WTC11 (cell line): ENCODE data around the gene CACNA1C. TPM values are rescaled to one million over a fixed set of nuclear protein-coding genes. Genes with fewer than 3 reads are reported as not detected.

Experiments used
- ATAC-seq: fragments of 200-7000 bp; cut with Tn5 transposase; 2 replicates; pipeline ENCODE4 v1.10.0; 2021; ENCODE audit warnings: mild to moderate bottlenecking, moderate library complexity
- CTCF ChIA-PET: fragments of 300-600 bp; sonication (Branson Sonifier 250); formaldehyde crosslinking; loops from one replicate; lab custom pipeline; 2021; ENCODE audit warnings: antibody characterized with exemption; lab: Charles Lee
- POLR2A ChIA-PET: fragments of 350-600 bp; sonication (Branson Sonifier 250); formaldehyde crosslinking; loops from one replicate; lab custom pipeline; 2021; ENCODE audit warnings: antibody characterized with exemption; lab: Charles Lee
- DNase-seq: peaks from one replicate; pipeline ENCODE4 v3.0.0; 2021; ENCODE audit warnings: low spot score
- H3K27ac Mint-ChIP-seq: 2 replicates; pipeline ENCODE4 v1.8.0; 2021; ENCODE audit warnings: mixed read lengths
- H3K27me3 Mint-ChIP-seq: 2 replicates; pipeline ENCODE4 v1.8.0; 2021; ENCODE audit warnings: low read depth, mild to moderate bottlenecking, moderate library complexity, mixed read lengths
- H3K36me3 Mint-ChIP-seq: 2 replicates; pipeline ENCODE4 v1.8.0; 2021; ENCODE audit warnings: mixed read lengths
- H3K4me1 Mint-ChIP-seq: 2 replicates; pipeline ENCODE4 v1.8.0; 2022; ENCODE audit warnings: mixed read lengths
- H3K4me3 Mint-ChIP-seq: 2 replicates; pipeline ENCODE4 v1.8.0; 2021; ENCODE audit warnings: mild to moderate bottlenecking, moderate library complexity, mixed read lengths
- H3K9me3 Mint-ChIP-seq: 2 replicates; pipeline ENCODE4 v1.8.0; 2021; ENCODE audit warnings: mixed read lengths
- CREM ChIP-seq: sonication (generic); formaldehyde crosslinking; IDR thresholded peaks from 2 replicates; pipeline ENCODE4 v1.8.1; 2022; ENCODE audit warnings: mild to moderate bottlenecking, missing genetic modification reagents, moderate library complexity
- EMX1 ChIP-seq: fragments of 250-450 bp; sonication (Bioruptor Pico); IDR thresholded peaks from 2 replicates; pipeline ENCODE4 v1.8.0; 2021; ENCODE audit warnings: mild to moderate bottlenecking
- FOXJ3 ChIP-seq: sonication (generic); formaldehyde crosslinking; IDR thresholded peaks from 2 replicates; pipeline ENCODE4 v1.9.0; 2021; ENCODE audit warnings: missing genetic modification reagents, mild to moderate bottlenecking, borderline replicate concordance
- GABPB1 ChIP-seq: sonication (generic); formaldehyde crosslinking; IDR thresholded peaks from 2 replicates; pipeline ENCODE4 v1.8.1; 2023; ENCODE audit warnings: mild to moderate bottlenecking, missing genetic modification reagents
- HMGA2 ChIP-seq: fragments of 250-450 bp; sonication (Bioruptor Pico); IDR thresholded peaks from 2 replicates; pipeline ENCODE4 v1.4.0; 2021; ENCODE audit warnings: mild to moderate bottlenecking, moderate library complexity
- IRF2 ChIP-seq: sonication (generic); formaldehyde crosslinking; IDR thresholded peaks from 2 replicates; pipeline ENCODE4 v1.8.0; 2022; ENCODE audit warnings: low read depth, missing genetic modification reagents, borderline replicate concordance
- JAZF1 ChIP-seq: fragments of 250-450 bp; sonication (Bioruptor Pico); IDR thresholded peaks from 2 replicates; pipeline ENCODE4 v1.9.0; 2021; ENCODE audit warnings: moderate library complexity, mild to moderate bottlenecking, inconsistent platforms
- MYBL2 ChIP-seq: sonication (generic); formaldehyde crosslinking; IDR thresholded peaks from 2 replicates; pipeline ENCODE4 v1.8.1; 2023; ENCODE audit warnings: mild to moderate bottlenecking, moderate library complexity, missing genetic modification reagents
- NFE2L1 ChIP-seq: sonication (generic); formaldehyde crosslinking; IDR thresholded peaks from 2 replicates; pipeline ENCODE4 v1.8.1; 2023; ENCODE audit warnings: missing genetic modification reagents
- NFYB ChIP-seq: sonication (generic); formaldehyde crosslinking; conservative IDR thresholded peaks from 2 replicates; pipeline ENCODE4 v1.8.0; 2022; ENCODE audit warnings: low read depth, missing genetic modification reagents
- TEAD4 ChIP-seq: sonication (generic); formaldehyde crosslinking; IDR thresholded peaks from 2 replicates; pipeline ENCODE4 v1.8.0; 2022; ENCODE audit warnings: mild to moderate bottlenecking, missing genetic modification reagents
- ZBTB21 ChIP-seq: sonication (generic); formaldehyde crosslinking; IDR thresholded peaks from 2 replicates; pipeline ENCODE4 v1.8.1; 2023; ENCODE audit warnings: mild to moderate bottlenecking, missing genetic modification reagents, borderline replicate concordance
- ZNF232 ChIP-seq: sonication (generic); formaldehyde crosslinking; IDR thresholded peaks from 2 replicates; pipeline ENCODE4 v1.8.0; 2022; ENCODE audit warnings: mild to moderate bottlenecking, missing genetic modification reagents
- ZNF263 ChIP-seq: sonication (generic); formaldehyde crosslinking; IDR thresholded peaks from 2 replicates; pipeline ENCODE4 v1.8.1; 2022; ENCODE audit warnings: low read depth, mild to moderate bottlenecking, moderate library complexity, missing genetic modification reagents
- total RNA-seq: library from RNA; stranded (reverse); gene quantifications from 3 replicates; pipeline ENCODE4 v1.2.3, GENCODE V29; 2021
- TF ChIP-seq, protein P1 (sequence below): sonication (generic); formaldehyde crosslinking; IDR thresholded peaks from 2 replicates; pipeline ENCODE4 v1.8.1; 2022; ENCODE audit warnings: mild to moderate bottlenecking, moderate library complexity, missing genetic modification reagents
- TF ChIP-seq, protein P2 (sequence below): sonication (generic); formaldehyde crosslinking; IDR thresholded peaks from 2 replicates; pipeline ENCODE4 v1.8.1; 2022; ENCODE audit warnings: mild to moderate bottlenecking, missing genetic modification reagents, moderate library complexity, borderline replicate concordance
- TF ChIP-seq, protein P3 (sequence below): sonication (generic); formaldehyde crosslinking; IDR thresholded peaks from 2 replicates; pipeline ENCODE4 v1.8.0; 2023; ENCODE audit warnings: missing genetic modification reagents
- TF ChIP-seq, protein P4 (sequence below): sonication (generic); formaldehyde crosslinking; IDR thresholded peaks from 2 replicates; pipeline ENCODE4 v1.8.1; 2022; ENCODE audit warnings: missing genetic modification reagents, borderline replicate concordance
- TF ChIP-seq, protein P5 (sequence below): fragments of 250-450 bp; sonication (Bioruptor Pico); IDR thresholded peaks from 2 replicates; pipeline ENCODE4 v1.9.0; 2021; ENCODE audit warnings: mild to moderate bottlenecking, borderline replicate concordance
- TF ChIP-seq, protein P6 (sequence below): sonication (generic); formaldehyde crosslinking; IDR thresholded peaks from 2 replicates; pipeline ENCODE4 v1.8.0; 2022; ENCODE audit warnings: missing genetic modification reagents

The CACNA1C gene
- total RNA-seq, 1 experiment from 2014 or later, result 1.7 TPM

DNA sequence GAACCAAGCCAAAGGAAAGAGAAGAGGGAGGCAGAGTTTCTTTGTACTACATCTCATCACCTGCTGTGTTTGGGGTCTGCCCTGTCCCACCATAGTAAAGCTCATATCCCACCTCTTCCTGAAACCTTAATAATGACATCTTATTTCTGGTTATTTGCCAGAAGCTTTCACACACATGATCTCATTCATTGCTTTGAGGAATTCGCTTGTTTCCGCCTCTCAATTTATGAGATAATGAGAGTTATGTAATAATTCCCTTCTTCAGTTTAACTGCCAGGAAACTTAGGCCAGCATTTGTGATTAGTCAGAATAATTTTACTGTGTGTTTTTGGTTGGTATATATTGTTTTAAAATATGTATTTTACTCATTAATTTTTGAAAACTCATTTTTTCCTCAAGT is 205.2 kb downstream of the CACNA1C start (continued):
- TF ChIP-seq, protein P1, sequence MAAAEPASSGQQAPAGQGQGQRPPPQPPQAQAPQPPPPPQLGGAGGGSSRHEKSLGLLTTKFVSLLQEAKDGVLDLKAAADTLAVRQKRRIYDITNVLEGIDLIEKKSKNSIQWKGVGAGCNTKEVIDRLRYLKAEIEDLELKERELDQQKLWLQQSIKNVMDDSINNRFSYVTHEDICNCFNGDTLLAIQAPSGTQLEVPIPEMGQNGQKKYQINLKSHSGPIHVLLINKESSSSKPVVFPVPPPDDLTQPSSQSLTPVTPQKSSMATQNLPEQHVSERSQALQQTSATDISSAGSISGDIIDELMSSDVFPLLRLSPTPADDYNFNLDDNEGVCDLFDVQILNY (CRISPR knock-in tag), result no peak
- no peak for TF ChIP-seq TEAD4
- no peak for TF ChIP-seq MYBL2
- TF ChIP-seq ZBTB21 (CRISPR knock-in tag), result no peak
- TF ChIP-seq, protein P2, sequence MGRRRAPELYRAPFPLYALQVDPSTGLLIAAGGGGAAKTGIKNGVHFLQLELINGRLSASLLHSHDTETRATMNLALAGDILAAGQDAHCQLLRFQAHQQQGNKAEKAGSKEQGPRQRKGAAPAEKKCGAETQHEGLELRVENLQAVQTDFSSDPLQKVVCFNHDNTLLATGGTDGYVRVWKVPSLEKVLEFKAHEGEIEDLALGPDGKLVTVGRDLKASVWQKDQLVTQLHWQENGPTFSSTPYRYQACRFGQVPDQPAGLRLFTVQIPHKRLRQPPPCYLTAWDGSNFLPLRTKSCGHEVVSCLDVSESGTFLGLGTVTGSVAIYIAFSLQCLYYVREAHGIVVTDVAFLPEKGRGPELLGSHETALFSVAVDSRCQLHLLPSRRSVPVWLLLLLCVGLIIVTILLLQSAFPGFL (CRISPR knock-in tag), result no peak
- TF ChIP-seq, protein P3, sequence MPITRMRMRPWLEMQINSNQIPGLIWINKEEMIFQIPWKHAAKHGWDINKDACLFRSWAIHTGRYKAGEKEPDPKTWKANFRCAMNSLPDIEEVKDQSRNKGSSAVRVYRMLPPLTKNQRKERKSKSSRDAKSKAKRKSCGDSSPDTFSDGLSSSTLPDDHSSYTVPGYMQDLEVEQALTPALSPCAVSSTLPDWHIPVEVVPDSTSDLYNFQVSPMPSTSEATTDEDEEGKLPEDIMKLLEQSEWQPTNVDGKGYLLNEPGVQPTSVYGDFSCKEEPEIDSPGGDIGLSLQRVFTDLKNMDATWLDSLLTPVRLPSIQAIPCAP (CRISPR knock-in tag), result no peak
- no peak for TF ChIP-seq FOXJ3 (CRISPR knock-in tag)

DNA sequence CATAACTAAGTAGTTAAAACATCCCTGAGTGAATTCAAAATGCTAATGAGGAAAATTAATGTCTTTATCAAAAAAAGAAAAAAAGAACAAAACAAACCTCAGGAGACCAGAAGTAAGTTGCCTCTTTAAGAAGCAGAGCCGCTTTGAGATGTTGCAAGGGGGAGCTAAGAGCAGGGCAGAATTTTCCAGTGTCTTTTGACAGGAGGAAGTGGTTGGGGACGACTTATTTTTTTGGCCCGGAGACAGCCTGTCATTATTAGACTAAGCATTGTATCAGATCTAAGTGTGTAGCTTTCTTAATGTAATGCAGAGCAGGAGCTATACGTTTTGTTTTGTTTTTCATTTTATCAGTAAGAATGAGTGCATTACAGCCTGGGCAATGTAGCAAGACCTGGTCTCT is 206.6 kb downstream of the CACNA1C start:
- ATAC-seq (no peak), DNase-seq (no peak)
- no peak overlapping the region for H3K27ac Mint-ChIP-seq
- peaks cover 6% of the 10 kb centered on the region for H3K36me3 Mint-ChIP-seq
- H3K27me3 Mint-ChIP-seq, result no peaks in the 10 kb centered on the region
- no peak overlapping the region for H3K4me3 Mint-ChIP-seq
- H3K4me1 Mint-ChIP-seq, result peaks cover 5% of the 10 kb centered on the region; the same call in 1 of the 2 replicates
- CTCF ChIA-PET, result interaction anchor here (0.9 to 1.3 kb wide), 2 partner anchors 23 to 29 kb away, joined by 3 to 4 read pairs; no protein-coding TSS in a partner anchor
- H3K9me3 Mint-ChIP-seq, result peaks cover 21% of the 10 kb centered on the region
- TF ChIP-seq, protein P4, sequence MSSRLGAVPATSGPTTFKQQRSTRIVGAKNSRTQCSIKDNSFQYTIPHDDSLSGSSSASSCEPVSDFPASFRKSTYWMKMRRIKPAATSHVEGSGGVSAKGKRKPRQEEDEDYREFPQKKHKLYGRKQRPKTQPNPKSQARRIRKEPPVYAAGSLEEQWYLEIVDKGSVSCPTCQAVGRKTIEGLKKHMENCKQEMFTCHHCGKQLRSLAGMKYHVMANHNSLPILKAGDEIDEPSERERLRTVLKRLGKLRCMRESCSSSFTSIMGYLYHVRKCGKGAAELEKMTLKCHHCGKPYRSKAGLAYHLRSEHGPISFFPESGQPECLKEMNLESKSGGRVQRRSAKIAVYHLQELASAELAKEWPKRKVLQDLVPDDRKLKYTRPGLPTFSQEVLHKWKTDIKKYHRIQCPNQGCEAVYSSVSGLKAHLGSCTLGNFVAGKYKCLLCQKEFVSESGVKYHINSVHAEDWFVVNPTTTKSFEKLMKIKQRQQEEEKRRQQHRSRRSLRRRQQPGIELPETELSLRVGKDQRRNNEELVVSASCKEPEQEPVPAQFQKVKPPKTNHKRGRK (CRISPR knock-in tag), result no peak
- TF ChIP-seq CREM (CRISPR knock-in tag), result no peak
- TF ChIP-seq EMX1 (CRISPR knock-in tag), result no peak
- no peak for TF ChIP-seq FOXJ3 (CRISPR knock-in tag)
- TF ChIP-seq GABPB1 (CRISPR knock-in tag), result no peak
- TF ChIP-seq ZBTB21 (CRISPR knock-in tag), result no peak
- no peak for TF ChIP-seq NFE2L1 (CRISPR knock-in tag)
- TF ChIP-seq, protein P5, sequence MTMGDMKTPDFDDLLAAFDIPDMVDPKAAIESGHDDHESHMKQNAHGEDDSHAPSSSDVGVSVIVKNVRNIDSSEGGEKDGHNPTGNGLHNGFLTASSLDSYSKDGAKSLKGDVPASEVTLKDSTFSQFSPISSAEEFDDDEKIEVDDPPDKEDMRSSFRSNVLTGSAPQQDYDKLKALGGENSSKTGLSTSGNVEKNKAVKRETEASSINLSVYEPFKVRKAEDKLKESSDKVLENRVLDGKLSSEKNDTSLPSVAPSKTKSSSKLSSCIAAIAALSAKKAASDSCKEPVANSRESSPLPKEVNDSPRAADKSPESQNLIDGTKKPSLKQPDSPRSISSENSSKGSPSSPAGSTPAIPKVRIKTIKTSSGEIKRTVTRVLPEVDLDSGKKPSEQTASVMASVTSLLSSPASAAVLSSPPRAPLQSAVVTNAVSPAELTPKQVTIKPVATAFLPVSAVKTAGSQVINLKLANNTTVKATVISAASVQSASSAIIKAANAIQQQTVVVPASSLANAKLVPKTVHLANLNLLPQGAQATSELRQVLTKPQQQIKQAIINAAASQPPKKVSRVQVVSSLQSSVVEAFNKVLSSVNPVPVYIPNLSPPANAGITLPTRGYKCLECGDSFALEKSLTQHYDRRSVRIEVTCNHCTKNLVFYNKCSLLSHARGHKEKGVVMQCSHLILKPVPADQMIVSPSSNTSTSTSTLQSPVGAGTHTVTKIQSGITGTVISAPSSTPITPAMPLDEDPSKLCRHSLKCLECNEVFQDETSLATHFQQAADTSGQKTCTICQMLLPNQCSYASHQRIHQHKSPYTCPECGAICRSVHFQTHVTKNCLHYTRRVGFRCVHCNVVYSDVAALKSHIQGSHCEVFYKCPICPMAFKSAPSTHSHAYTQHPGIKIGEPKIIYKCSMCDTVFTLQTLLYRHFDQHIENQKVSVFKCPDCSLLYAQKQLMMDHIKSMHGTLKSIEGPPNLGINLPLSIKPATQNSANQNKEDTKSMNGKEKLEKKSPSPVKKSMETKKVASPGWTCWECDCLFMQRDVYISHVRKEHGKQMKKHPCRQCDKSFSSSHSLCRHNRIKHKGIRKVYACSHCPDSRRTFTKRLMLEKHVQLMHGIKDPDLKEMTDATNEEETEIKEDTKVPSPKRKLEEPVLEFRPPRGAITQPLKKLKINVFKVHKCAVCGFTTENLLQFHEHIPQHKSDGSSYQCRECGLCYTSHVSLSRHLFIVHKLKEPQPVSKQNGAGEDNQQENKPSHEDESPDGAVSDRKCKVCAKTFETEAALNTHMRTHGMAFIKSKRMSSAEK (CRISPR knock-in tag), result no peak
- TF ChIP-seq HMGA2 (CRISPR knock-in tag), result no peak
- TF ChIP-seq NFYB (CRISPR knock-in tag), result no peak
- POLR2A ChIA-PET, result no interaction called here

DNA sequence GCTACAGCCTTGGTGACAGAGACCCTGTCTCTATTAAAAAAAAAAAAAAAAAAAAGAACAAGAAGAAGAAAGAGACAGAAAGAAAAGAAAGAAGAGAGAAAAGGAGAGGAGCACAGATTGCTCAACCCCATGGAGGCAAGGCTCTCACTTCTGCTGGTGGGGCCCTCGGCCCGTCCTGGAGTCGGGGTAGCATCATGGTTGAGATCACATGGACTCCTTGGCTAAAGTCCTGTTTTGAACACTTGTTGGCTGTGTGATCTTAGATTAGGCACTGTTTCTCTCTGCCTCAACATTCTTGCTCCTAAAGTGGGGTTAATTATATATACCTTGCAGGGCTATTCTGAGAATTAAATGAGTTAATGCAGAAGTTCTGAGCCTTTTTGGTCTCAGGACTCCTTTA is 207.7 kb downstream of the CACNA1C start:
- DNase-seq, result no peak
- ChIA-PET CTCF (no interaction called here), POLR2A (no interaction called here)
- no peaks in the 10 kb centered on the region for H3K27me3 Mint-ChIP-seq
- peaks cover 20% of the 10 kb centered on the region for H3K9me3 Mint-ChIP-seq
- no peak overlapping the region for H3K4me3 Mint-ChIP-seq
- H3K36me3 Mint-ChIP-seq, result peaks cover 6% of the 10 kb centered on the region
- H3K4me1 Mint-ChIP-seq, result peaks cover 5% of the 10 kb centered on the region; the same call in 1 of the 2 replicates
- H3K27ac Mint-ChIP-seq, result no peak overlapping the region
- no peak for ATAC-seq
- TF ChIP-seq JAZF1, result no peak
- TF ChIP-seq ZNF232 (CRISPR knock-in tag), result no peak
- TF ChIP-seq, protein P4 (CRISPR knock-in tag), result no peak
- TF ChIP-seq, protein P6, sequence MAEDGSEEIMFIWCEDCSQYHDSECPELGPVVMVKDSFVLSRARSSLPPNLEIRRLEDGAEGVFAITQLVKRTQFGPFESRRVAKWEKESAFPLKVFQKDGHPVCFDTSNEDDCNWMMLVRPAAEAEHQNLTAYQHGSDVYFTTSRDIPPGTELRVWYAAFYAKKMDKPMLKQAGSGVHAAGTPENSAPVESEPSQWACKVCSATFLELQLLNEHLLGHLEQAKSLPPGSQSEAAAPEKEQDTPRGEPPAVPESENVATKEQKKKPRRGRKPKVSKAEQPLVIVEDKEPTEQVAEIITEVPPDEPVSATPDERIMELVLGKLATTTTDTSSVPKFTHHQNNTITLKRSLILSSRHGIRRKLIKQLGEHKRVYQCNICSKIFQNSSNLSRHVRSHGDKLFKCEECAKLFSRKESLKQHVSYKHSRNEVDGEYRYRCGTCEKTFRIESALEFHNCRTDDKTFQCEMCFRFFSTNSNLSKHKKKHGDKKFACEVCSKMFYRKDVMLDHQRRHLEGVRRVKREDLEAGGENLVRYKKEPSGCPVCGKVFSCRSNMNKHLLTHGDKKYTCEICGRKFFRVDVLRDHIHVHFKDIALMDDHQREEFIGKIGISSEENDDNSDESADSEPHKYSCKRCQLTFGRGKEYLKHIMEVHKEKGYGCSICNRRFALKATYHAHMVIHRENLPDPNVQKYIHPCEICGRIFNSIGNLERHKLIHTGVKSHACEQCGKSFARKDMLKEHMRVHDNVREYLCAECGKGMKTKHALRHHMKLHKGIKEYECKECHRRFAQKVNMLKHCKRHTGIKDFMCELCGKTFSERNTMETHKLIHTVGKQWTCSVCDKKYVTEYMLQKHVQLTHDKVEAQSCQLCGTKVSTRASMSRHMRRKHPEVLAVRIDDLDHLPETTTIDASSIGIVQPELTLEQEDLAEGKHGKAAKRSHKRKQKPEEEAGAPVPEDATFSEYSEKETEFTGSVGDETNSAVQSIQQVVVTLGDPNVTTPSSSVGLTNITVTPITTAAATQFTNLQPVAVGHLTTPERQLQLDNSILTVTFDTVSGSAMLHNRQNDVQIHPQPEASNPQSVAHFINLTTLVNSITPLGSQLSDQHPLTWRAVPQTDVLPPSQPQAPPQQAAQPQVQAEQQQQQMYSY, result no peak
- TF ChIP-seq ZNF263 (CRISPR knock-in tag), result no peak
- TF ChIP-seq IRF2, result no peak
